Endothelial cell of umbilical vein (primary cell): ENCODE results near the gene TOMM40. TPM values are rescaled to one million over a fixed set of nuclear protein-coding genes. Genes with fewer than 3 reads are reported as not detected.
A peak's percentile ranks its signal among the peaks of the same experiment; 100 is the strongest.

Source experiments
- BruUV-seq: library from RNA; stranded (reverse); fragments of 400-500 nt; replicated peaks from 2 replicates; lab custom pipeline; 2021; lab: Mats Ljungman, UMichigan
- CTCF ChIA-PET: fragments of 300-600, 350-600 bp; sonication (Branson Sonifier 250); formaldehyde crosslinking; loops from one replicate; lab custom pipeline; 2021; ENCODE audit warnings: antibody characterized with exemption, inconsistent platforms; lab: Charles Lee
- POLR2A ChIA-PET: fragments of 300-600, 350-600 bp; sonication (Branson Sonifier 250); formaldehyde crosslinking; loops from one replicate; lab custom pipeline; 2021; ENCODE audit warnings: antibody characterized with exemption, inconsistent platforms; lab: Charles Lee
- DNase-seq: peaks from one replicate; pipeline ENCODE4 v3.0.0-alpha.2; 2011; ENCODE audit warnings: low read depth, low spot score
- FAIRE-seq: peaks from 2 replicates; lab custom pipeline; 2011; peaks lifted over from hg19 to GRCh38; lab: Jason Lieb, UNC
- H2AFZ ChIP-seq: 2 replicates; pipeline ENCODE4 v1.6.0; 2012; ENCODE audit warnings: low read depth, low read length, control low read depth, inconsistent platforms
- H3K27ac ChIP-seq: 2 replicates; pipeline ENCODE4 v1.5.1; 2011; ENCODE audit warnings: low read depth, mild to moderate bottlenecking, control low read depth, low read length, moderate library complexity; ENCODE audit not compliant: insufficient read depth
- H3K27me3 ChIP-seq, 2 experiments: 2 replicates each; pipeline versions ENCODE4 v1.6.0 to v1.6.1; 2011; ENCODE audit warnings: low read length in 2 of 2, mixed read lengths in 1 of 2; ENCODE audit not compliant: control insufficient read depth in 2 of 2, insufficient read depth in 2 of 2
- H3K36me3 ChIP-seq, 2 experiments: 2 replicates in 1 of 2; 3 replicates in 1 of 2; pipeline ENCODE4 v1.5.1; 2011; ENCODE audit warnings: low read length in 2 of 2, mild to moderate bottlenecking in 1 of 2, moderate library complexity in 1 of 2; ENCODE audit not compliant: control insufficient read depth in 2 of 2, insufficient read depth in 2 of 2; ENCODE audit errors: extremely low read depth in 1 of 2
- H3K4me1 ChIP-seq: 3 replicates; pipeline ENCODE4 v1.5.1; 2011; ENCODE audit warnings: mild to moderate bottlenecking, low read length; ENCODE audit not compliant: control insufficient read depth, insufficient read depth; ENCODE audit errors: extremely low read depth
- H3K4me2 ChIP-seq: 2 replicates; pipeline ENCODE4 v1.6.1; 2011; ENCODE audit warnings: low read length, control low read depth, mixed read lengths; ENCODE audit not compliant: insufficient read depth
- H3K4me3 ChIP-seq, 3 experiments: fragments of 200-600 bp in 1 of 3; sonication (generic), shearing (Covaris generic) in 1 of 3; replicated peaks in 1 of 3; 2 replicates each; pipeline ENCODE4 v1.5.1; 2011 to 2016; ENCODE audit warnings: control low read depth in 3 of 3, low read length in 3 of 3, mild to moderate bottlenecking in 2 of 3, inconsistent platforms in 1 of 3, low read depth in 1 of 3, moderate library complexity in 1 of 3; ENCODE audit not compliant: insufficient read depth in 1 of 3
- H3K79me2 ChIP-seq: 2 replicates; pipeline ENCODE4 v1.6.0; 2012; ENCODE audit warnings: low read length, inconsistent platforms; ENCODE audit not compliant: control insufficient read depth, insufficient read depth
- H3K9ac ChIP-seq: replicated peaks from 2 replicates; pipeline ENCODE3; 2011; ENCODE audit warnings: low read length, control low read depth; ENCODE audit not compliant: insufficient read depth; ENCODE audit errors: extremely low read depth
- H3K9me1 ChIP-seq: replicated peaks from 3 replicates; pipeline ENCODE4 v1.6.0; 2011; ENCODE audit warnings: mild to moderate bottlenecking, low read length; ENCODE audit not compliant: control insufficient read depth, insufficient read depth; ENCODE audit errors: extremely low read depth
- H3K9me3 ChIP-seq: replicated peaks from 2 replicates; pipeline ENCODE4 v1.5.1; 2012; ENCODE audit warnings: low read length, inconsistent platforms; ENCODE audit not compliant: control insufficient read depth, insufficient read depth
- H4K20me1 ChIP-seq: replicated peaks from 2 replicates; pipeline ENCODE3; 2011; ENCODE audit warnings: mild to moderate bottlenecking, low read length; ENCODE audit not compliant: control insufficient read depth, insufficient read depth; ENCODE audit errors: extremely low read depth
- EZH2 ChIP-seq: IDR thresholded peaks from 2 replicates; pipeline ENCODE4 v1.6.1; 2012; ENCODE audit warnings: borderline replicate concordance, low read depth, mild to moderate bottlenecking, moderate library complexity, low read length, inconsistent platforms; ENCODE audit not compliant: severe bottlenecking
- FOS ChIP-seq: IDR thresholded peaks from 2 replicates; pipeline ENCODE4 v1.6.1; 2011; ENCODE audit warnings: mild to moderate bottlenecking, low read length, moderate library complexity, borderline replicate concordance; ENCODE audit not compliant: insufficient read depth
- GATA2 ChIP-seq: IDR thresholded peaks from 2 replicates; pipeline ENCODE4 v1.7.0; 2011; ENCODE audit warnings: low read depth, mild to moderate bottlenecking, moderate library complexity, mixed read lengths, low read length; ENCODE audit not compliant: insufficient read length, insufficient read depth
- JUN ChIP-seq: IDR thresholded peaks from 2 replicates; pipeline ENCODE4 v1.6.1; 2011; ENCODE audit warnings: borderline replicate concordance, low read depth; ENCODE audit not compliant: insufficient read length, insufficient read depth
- MAX ChIP-seq: IDR thresholded peaks from 2 replicates; pipeline ENCODE4 v1.6.1; 2011; ENCODE audit not compliant: insufficient read depth, insufficient read length
- MYC ChIP-seq: IDR thresholded peaks from one replicate; pipeline ENCODE4 v1.6.1; 2011; ENCODE audit warnings: mild to moderate bottlenecking, low read depth, low read length
- POLR2A ChIP-seq: IDR thresholded peaks from 2 replicates; pipeline ENCODE4 v1.6.1; 2012; ENCODE audit warnings: low read depth, mild to moderate bottlenecking, control low read depth, low read length
- POLR2AphosphoS5 ChIP-seq: IDR thresholded peaks from 2 replicates; pipeline ENCODE4 v1.6.1; 2012; ENCODE audit warnings: low read depth, mild to moderate bottlenecking, control low read depth, low read length, moderate library complexity; ENCODE audit not compliant: insufficient read depth
- dilution Hi-C: fragments of 300-500 bp; cut with MboI; formaldehyde crosslinking; loops from one replicate; pipeline ENCODE4 v1.15.0; 2019; ENCODE audit warnings: low sequenced_read_pairs; ENCODE audit not compliant: extremely low pct_ligation_motif_present
- intact Hi-C: fragments of 100-400 bp; cut with micrococcal nuclease; formaldehyde crosslinking; loops from one replicate; pipeline ENCODE4 v1.10.0; 2022
- polyA plus RNA-seq, 4 experiments: library from polyadenylated mRNA; depleted of rRNA in 3 of 4; stranded (reverse) in 3 of 4; unstranded in 1 of 4; fragments of >200 nt; gene quantifications; 2 replicates each; pipeline versions ENCODE4 v1.2.1 to v1.2.3, GENCODE V29; 2011 to 2012; ENCODE audit warnings: missing spikeins in 1 of 4
- total RNA-seq: library from RNA; stranded (reverse); gene quantifications from 2 replicates; pipeline ENCODE4 v1.2.3, GENCODE V29; 2021
- TF ChIP-seq, protein P1 (sequence below), 2 donors: IDR thresholded peaks; 1 replicate in 1 of 2; 2 replicates in 1 of 2; pipeline ENCODE4 v1.5.1; 2011; ENCODE audit warnings: low read length in 2 of 2, mild to moderate bottlenecking in 2 of 2, moderate library complexity in 2 of 2, control low read depth in 1 of 2, inconsistent platforms in 1 of 2, low read depth in 1 of 2; ENCODE audit not compliant: insufficient read depth in 1 of 2; ENCODE audit errors: extremely low read depth in 1 of 2

TOMM40 gene
- total and polyA plus RNA-seq, 2 donors (not counting 3 experiments of a cell fraction or from before 2014, with no cell fraction given) = 71.8 to 90.7 TPM

GRCh38 chr19:44847144-44848035 lies 43.7 kb upstream of the TOMM40 start:
- dilution Hi-C loops = no loop called here
- BruUV-seq = TSS peak; percentile 87
- intact Hi-C loops = loop anchor here (1.0 to 5.0 kb wide), 6 partner anchors 9 to 260 kb away; partner anchors contain the start of gene CLPTM1
- H3K4me1 ChIP-seq = peaks cover 38% of the 10 kb centered on the region
- peak overlapping the region; percentile 96 for H3K4me2 ChIP-seq
- FAIRE-seq (no peak), DNase-seq (peak; percentile 74)
- H3K27me3 ChIP-seq = no peaks in the 10 kb centered on the region
- ChIA-PET CTCF (interaction anchor here (0.8 to 1.9 kb wide), 6 partner anchors 21 to 276 kb away, joined by 3 to 13 read pairs (median 6); no protein-coding TSS in a partner anchor), POLR2A (interaction anchor here (0.6 to 1.5 kb wide), 3 partner anchors 9 to 41 kb away, joined by 3 to 6 read pairs (median 3); no protein-coding TSS in a partner anchor)
- H4K20me1 ChIP-seq = no peaks in the 10 kb centered on the region
- H2AFZ ChIP-seq = no peak overlapping the region
- H3K9ac ChIP-seq = peak overlapping the region; percentile 96
- peaks cover 0 to 4% of the 10 kb centered on the region in 2 experiments for H3K36me3 ChIP-seq
- no peaks in the 10 kb centered on the region for H3K9me3 ChIP-seq
- peak overlapping the region; percentile 69 to 96 (median 83) for H3K4me3 ChIP-seq
- H3K9me1 ChIP-seq = no peaks in the 10 kb centered on the region
- H3K27ac ChIP-seq = peak overlapping the region; percentile 99
- peaks cover 61% of the 10 kb centered on the region for H3K79me2 ChIP-seq
- TF ChIP-seq JUN (no peak), POLR2AphosphoS5 (peak; percentile 66)

- Histone ChIP-seq H3K9me1 (no peaks in the 10 kb centered on the region), H4K20me1 (no peaks in the 10 kb centered on the region), H3K27me3 (no peaks in the 10 kb centered on the region), H3K4me1 (peaks cover 38% of the 10 kb centered on the region), H3K4me2 (peak overlapping the region; percentile 96), H3K36me3 (peaks cover 0 to 4% of the 10 kb centered on the region in 2 experiments), H3K4me3 (peak overlapping the region; percentile 69 to 96 (median 83)), H3K27ac (peak overlapping the region; percentile 99), H3K9ac (peak overlapping the region; percentile 96), H2AFZ (no peak overlapping the region), H3K9me3 (no peaks in the 10 kb centered on the region), H3K79me2 (peaks cover 69% of the 10 kb centered on the region)
- dilution Hi-C loops = no loop called here
- FAIRE-seq (peak; percentile 96), DNase-seq (peak; percentile 89)
- POLR2A ChIA-PET = interaction anchor here (0.6 to 1.5 kb wide), 3 partner anchors 8 to 42 kb away, joined by 3 to 6 read pairs (median 3); no protein-coding TSS in a partner anchor
- TF ChIP-seq JUN (peak; percentile 58), MYC (no peak), EZH2 (no peak), GATA2 (peak; percentile 86), FOS (peak; percentile 41), POLR2AphosphoS5 (peak; percentile 57), POLR2A (peak; percentile 82), MAX (peak; percentile 29)
- TF ChIP-seq, protein P1, sequence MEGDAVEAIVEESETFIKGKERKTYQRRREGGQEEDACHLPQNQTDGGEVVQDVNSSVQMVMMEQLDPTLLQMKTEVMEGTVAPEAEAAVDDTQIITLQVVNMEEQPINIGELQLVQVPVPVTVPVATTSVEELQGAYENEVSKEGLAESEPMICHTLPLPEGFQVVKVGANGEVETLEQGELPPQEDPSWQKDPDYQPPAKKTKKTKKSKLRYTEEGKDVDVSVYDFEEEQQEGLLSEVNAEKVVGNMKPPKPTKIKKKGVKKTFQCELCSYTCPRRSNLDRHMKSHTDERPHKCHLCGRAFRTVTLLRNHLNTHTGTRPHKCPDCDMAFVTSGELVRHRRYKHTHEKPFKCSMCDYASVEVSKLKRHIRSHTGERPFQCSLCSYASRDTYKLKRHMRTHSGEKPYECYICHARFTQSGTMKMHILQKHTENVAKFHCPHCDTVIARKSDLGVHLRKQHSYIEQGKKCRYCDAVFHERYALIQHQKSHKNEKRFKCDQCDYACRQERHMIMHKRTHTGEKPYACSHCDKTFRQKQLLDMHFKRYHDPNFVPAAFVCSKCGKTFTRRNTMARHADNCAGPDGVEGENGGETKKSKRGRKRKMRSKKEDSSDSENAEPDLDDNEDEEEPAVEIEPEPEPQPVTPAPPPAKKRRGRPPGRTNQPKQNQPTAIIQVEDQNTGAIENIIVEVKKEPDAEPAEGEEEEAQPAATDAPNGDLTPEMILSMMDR (IDR thresholded peaks at IDR 0.05; ENCODE audit: extremely low read depth in 1 of 2, insufficient read depth in 1 of 2, low read depth in 1 of 2, low read length in 2 of 2) = peak in 1 of 2 donors; percentile 4
- BruUV-seq = no TSS peak
- intact Hi-C loops = loop anchor here (1.0 to 5.0 kb wide), 5 partner anchors 8 to 261 kb away; no protein-coding TSS in a partner anchor
- CTCF ChIA-PET = interaction anchor here (0.7 to 1.9 kb wide), 11 partner anchors 8 to 277 kb away, joined by 3 to 13 read pairs (median 4); partner anchors contain the start of gene APOE
Observed at GRCh38 chr19:44848036-44848811, 42.8 kb upstream of the TOMM40 start.
